ENCODE results near the gene TEX19.

The TEX19 gene

DNA sequence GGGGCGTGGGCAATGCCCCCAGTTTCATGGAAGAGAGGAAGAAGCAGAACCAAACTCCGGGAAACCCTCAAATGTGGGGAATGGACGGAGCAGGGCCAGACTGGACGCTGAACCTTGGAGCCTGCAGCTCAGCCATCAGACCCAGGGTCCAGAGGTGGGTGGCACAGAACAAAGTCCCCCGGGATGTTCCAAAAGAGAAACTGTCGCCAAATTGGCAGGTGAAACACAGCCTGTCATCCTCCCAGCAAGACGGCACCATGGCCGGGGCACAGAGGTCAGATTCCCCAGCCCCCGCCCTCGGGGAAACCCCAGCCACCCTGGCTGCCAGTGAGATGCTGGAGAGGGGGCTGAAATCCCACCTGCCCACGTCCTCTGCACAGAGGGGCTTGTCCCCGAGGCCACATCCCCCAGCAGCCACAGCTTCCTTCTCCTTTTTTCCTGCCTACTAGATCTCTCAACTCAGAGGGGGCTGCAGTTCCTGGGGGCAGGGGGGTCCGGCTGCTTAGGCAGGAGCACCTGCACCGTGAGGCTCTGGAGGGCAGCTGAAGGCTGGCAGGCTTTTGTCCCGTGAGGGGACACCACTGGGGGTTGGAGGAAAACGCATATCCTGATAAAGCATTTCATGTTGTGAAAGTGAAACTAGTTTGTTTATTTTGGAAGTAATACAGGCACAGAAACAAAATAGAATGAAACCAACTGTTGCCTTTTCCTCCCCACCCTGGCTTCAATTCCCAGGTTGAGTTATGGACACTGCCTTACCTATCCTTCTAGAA, 24.2 kb upstream of the TEX19 start:
- no peak for DNase-seq (ENCODE audit: low spot score)

DNA sequence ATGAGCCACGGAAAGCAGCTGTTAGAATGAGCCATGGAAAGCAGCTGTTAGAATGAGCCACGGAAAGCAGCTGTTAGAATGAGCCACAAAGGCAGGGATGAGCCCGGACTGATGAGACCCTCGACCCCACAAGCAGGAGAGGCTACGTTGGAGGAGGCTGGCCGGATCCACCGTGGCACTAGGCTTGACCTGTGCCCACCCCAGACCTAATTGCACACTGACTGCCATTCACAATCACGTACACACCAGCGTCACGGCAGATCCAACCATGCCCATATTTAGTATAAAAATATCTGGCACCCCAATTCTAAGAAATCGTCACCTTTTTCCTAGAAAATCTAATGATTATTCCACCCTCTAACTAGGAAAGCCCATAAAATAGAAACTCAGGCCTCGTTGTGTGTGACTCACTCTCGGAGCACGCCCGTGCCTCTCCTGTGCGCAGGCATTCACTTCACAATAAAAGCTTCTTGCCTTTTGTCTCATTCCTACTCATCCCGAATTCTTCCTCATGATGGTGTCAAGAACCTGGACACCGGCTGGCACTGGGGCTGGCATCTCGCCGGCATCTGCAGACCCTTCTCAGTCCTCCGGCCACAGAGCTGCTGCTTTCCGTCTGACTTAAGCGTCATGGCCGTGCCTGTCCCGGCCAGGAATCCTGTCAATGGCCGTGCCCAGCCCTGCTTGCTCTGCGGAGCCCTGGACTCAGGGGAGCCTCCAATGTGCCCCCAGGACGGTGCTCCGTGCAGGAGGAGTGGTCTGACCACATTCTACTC, 20.0 kb upstream of the TEX19 start:
- no peak for DNase-seq (ENCODE audit: low spot score)

More for the DNA sequence above, 24.2 kb upstream of the TEX19 start:
- TF ChIP-seq, protein P1, sequence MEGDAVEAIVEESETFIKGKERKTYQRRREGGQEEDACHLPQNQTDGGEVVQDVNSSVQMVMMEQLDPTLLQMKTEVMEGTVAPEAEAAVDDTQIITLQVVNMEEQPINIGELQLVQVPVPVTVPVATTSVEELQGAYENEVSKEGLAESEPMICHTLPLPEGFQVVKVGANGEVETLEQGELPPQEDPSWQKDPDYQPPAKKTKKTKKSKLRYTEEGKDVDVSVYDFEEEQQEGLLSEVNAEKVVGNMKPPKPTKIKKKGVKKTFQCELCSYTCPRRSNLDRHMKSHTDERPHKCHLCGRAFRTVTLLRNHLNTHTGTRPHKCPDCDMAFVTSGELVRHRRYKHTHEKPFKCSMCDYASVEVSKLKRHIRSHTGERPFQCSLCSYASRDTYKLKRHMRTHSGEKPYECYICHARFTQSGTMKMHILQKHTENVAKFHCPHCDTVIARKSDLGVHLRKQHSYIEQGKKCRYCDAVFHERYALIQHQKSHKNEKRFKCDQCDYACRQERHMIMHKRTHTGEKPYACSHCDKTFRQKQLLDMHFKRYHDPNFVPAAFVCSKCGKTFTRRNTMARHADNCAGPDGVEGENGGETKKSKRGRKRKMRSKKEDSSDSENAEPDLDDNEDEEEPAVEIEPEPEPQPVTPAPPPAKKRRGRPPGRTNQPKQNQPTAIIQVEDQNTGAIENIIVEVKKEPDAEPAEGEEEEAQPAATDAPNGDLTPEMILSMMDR (IDR thresholded peaks at IDR 0.05; ENCODE audit: extremely low read depth, missing control alignments): no peak

DNA sequence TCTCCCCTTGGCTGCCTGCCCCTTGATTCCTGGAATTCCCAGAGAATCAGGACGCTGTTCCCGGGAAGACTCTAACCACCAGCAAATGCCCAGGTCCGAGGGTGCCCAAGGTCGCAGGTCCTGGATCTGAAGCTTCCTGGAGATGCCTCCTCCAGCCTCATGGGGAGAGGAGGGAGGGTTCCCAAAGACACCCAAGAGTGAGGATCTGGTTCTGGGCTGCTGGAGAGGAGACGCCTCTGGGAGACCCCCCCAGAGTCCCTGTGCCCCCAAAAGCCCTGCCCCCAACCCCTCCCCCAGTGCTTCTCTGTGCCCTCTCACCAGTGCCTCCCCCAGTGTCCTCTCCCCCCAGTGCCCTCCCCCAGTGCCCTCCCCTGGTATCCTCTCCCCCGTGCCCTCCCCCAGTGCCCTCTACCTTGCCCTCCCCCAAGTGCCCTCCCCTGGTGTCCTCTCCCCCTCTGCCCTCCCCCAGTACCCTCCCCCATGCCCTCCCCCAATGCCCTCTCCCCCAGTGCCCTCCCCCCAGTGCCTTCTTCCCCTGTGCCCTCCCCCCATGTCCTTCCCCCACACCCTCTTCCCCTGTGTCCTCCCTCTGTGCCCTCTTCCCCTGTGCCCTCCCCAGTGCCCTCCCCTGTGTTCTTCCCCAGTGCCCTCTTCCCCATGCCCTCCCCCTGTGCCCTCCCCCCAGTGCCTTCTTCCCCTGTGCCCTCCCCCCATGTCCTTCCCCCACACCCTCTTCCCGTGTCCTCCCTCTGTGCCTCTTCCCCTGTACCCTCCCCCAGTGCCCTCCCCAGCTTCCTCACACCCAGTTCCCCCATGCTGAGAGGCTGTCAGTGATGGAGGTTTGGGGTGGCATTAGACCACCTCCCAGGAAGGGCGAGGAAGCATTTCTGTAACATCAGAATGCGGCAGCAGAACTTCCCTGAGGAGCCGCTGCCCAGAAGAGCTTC, 19.1 kb upstream of the TEX19 start:
- no peak for DNase-seq (ENCODE audit: low spot score)

More for the DNA sequence above, 20.0 kb upstream of the TEX19 start:
- TF ChIP-seq, protein P1 (IDR thresholded peaks at IDR 0.05; ENCODE audit: extremely low read depth, missing control alignments): no peak

DNA sequence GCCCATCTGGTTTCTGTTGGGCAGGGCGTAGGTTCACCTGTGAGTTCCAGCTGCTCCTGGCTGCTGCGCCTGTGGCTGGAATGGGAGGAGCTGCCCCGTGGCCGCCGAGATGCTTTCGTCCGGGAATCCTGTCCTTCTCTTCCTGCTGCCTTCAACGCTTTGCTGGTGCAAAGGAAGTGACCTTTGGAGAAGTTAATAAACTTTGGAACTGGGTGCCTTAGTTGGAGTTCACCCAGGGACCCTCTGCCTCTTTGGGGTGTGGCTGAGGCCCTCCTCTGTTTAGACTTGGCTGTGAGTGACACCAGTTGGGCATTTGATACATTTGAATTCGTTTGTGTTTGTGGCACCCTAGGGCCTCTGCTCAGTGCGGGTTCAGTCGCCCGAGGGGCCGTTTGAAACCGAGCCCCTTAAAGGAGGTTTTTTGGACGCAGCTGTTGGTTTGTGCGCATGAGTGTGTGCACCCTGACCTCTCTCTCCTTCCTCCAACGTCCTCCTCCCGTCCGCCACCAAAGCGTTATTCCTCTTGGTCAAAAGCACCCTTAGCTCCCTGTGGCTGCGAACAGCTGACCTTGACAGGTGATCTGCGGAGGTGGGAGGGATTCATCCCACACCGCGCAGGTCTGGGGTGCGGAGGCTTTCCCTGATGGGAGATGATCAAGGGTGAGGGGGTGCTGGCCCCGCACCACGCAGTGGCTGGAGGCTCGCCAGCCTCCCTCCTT, 16.5 kb upstream of the TEX19 start:
- TF ChIP-seq, protein P1 (IDR thresholded peaks at IDR 0.05; ENCODE audit: extremely low read depth, missing control alignments): no peak
- DNase-seq (ENCODE audit: low spot score): no peak

More for the DNA sequence above, 19.1 kb upstream of the TEX19 start:
- TF ChIP-seq, protein P1 (IDR thresholded peaks at IDR 0.05; ENCODE audit: extremely low read depth, missing control alignments): no peak

DNA sequence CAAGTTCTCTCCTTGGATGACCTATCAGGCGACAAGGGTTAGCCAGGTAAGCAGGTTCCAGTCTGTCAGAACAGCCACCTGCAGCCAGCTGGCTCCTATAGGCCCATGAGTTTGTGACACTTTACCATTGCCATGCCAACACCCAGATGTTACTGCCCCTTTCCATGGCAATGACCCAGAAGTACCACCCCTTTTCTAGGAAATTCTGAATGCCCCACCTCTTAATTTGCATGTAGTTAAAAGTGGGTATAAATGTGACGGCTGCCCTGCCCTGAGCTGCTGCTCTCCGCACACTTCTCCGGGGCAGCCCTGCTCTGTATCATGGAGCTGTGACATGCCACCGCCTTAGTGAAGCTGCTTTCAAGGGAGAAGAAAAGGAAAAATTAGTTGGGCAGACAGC, 15.5 kb upstream of the TEX19 start:
- no peak for DNase-seq (ENCODE audit: low spot score)
- TF ChIP-seq, protein P1 (IDR thresholded peaks at IDR 0.05; ENCODE audit: extremely low read depth, missing control alignments): no peak

DNA sequence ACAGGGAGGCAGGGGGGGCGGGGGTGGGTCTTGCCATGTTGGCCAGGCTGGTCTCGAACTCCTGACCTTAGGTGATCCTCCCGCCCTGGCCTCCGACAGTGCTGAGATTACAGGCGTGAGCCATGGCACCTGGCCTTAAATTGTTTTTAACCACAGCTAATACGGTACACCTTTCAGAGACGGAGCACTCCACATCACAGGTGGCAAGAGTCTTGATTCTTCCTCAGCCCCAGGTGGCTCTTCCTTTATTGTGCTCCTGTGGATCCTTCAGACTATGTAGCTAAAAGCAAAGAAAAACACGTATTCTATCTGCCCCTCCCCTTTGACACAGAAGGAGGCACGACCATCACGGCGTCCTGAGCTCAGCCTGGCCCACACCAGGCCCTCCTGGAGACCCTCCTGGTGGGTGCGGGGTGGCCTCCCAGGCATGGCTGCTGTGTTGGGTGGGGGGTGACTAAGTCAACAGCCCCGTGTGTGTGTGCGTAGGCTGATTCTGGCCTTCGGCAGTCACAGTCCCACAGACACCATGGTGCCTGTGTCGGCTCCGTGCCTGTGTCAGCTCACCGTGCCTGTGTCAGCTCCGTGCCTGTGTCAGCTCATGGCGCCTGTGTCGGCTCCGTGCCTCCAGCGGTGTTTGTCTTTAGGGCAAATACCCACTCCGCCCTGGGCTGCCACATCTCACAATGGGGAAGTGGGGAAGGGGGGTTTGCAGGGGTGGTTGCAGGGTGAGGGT, 14.7 kb upstream of the TEX19 start:
- TF ChIP-seq, protein P1 (IDR thresholded peaks at IDR 0.05; ENCODE audit: extremely low read depth, missing control alignments): no peak
- DNase-seq (ENCODE audit: low spot score): no peak
